ENCODE results near the gene PSME1.
A peak's percentile ranks its signal among the peaks of the same experiment; 100 is the strongest.

PSME1 gene

GRCh38 chr14:24155100-24155499 is 19.1 kb downstream of the PSME1 start:
- DNase-seq (ENCODE audit: low read depth), result no peak
- TF ChIP-seq CTCF (conservative IDR thresholded peaks at IDR 0.05; ENCODE audit: low read depth, low read length), result no peak
- no peak overlapping the region for H3K4me3 ChIP-seq (ENCODE audit: low read length)

GRCh38 chr14:24156840-24157239 is 20.8 kb downstream of the PSME1 start:
- no peak overlapping the region for H3K4me3 ChIP-seq (ENCODE audit: low read length)
- TF ChIP-seq CTCF (conservative IDR thresholded peaks at IDR 0.05; ENCODE audit: low read depth, low read length), result no peak
- no peak for DNase-seq (ENCODE audit: low read depth)

GRCh38 chr14:24157331-24157730 is 21.3 kb downstream of the PSME1 start:
- no peak overlapping the region for H3K4me3 ChIP-seq (ENCODE audit: low read length)
- TF ChIP-seq CTCF (conservative IDR thresholded peaks at IDR 0.05; ENCODE audit: low read depth, low read length), result no peak
- DNase-seq (ENCODE audit: low read depth), result no peak

- no peak overlapping the region for H3K4me3 ChIP-seq (ENCODE audit: low read length)
- DNase-seq (ENCODE audit: low read depth), result no peak
- TF ChIP-seq CTCF (conservative IDR thresholded peaks at IDR 0.05; ENCODE audit: low read depth, low read length), result no peak
These were observed 23.9 kb downstream of the PSME1 start for GRCh38 chr14:24159777-24160498.

- no peak for TF ChIP-seq CTCF (conservative IDR thresholded peaks at IDR 0.05; ENCODE audit: low read depth, low read length)
- H3K4me3 ChIP-seq (ENCODE audit: low read length), result no peak overlapping the region
- no peak for DNase-seq (ENCODE audit: low read depth)
These were observed 24.5 kb downstream of the PSME1 start for GRCh38 chr14:24160499-24160849.

GRCh38 chr14:24160850-24161804 is 25.1 kb downstream of the PSME1 start, which contains the start of gene IRF9:
IRF9 (plus strand) TSS chr14:24161265; CDS start chr14:24162145, 880 bp downstream.
- TF ChIP-seq CTCF (conservative IDR thresholded peaks at IDR 0.05; ENCODE audit: low read depth, low read length), result peak; percentile 85
- DNase-seq (ENCODE audit: low read depth), result peak; percentile 72
- H3K4me3 ChIP-seq (ENCODE audit: low read length), result peak within 1 kb of the TSS; percentile 88
